ENCODE data around the gene CCDC33.

CCDC33 gene

DNA sequence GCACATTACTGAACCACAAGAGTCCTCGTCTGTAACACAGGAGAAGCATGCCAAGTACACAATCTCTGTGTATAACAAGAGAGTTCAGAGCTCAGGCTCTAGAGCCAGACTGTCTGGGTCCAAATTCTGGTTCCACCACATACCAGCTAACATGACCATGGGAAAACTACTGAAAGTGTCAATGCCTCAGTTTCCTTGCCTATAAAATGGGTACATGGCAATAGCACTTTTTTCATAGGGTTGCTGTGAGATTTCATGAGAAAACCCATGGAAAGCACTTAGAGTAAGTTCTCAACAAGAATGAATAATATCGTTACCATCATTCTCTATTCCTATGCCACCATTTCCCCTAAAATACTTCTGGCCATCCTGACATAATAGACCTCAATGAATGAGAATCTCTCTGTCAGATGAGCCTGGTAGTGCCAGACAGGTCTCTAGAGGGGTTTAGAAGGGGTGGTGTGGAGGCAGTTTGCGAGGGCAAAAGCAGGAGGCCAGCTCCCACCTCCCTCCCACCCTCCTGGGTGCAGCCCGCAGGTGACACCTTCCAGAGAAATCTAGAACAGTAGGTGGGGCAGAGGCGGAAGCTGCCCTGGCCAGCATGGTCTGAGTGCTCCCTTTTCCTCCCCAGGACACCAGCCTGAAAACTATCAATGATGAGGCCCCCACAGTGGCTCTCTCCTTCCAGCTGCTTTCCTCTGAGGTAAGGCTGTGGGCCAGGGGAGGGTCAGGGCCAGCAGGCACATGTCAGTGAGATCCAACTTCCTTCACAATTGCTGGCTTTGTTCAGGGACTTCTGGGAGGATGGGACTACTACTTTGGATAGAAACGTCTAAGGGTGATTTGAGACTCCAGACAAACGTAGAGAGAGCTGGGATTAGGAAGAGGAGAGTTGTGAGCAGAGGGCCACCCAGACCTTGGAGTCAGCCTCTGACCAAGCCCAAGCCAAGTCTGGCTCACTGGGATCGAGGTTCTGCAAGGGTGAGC lies 45.3 kb downstream of the CCDC33 start:
- in situ Hi-C loops (cut with MboI; ENCODE audit: low sequenced_read_pairs) = no loop called here

DNA sequence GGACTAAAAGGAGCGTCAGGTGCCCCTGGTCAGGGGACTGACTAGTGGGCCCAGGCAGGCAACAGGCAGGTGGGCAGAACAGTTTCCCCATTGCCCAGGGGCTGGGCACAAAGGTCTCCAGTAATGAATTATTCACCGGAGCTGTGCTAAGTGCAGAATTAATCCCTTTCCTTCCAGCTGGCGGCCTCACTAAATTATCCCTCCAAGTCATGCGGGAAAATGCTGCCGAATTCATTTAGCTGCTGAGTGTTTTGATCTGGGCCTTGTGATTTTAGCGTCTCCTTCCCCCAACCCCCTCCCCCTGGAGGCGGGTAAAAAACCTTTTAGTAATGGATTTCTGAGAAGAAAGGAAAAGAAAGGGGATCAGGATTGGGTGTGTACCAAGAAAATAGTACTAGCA lies 47.2 kb downstream of the CCDC33 start:
- in situ Hi-C loops (cut with MboI; ENCODE audit: low sequenced_read_pairs) = no loop called here

DNA sequence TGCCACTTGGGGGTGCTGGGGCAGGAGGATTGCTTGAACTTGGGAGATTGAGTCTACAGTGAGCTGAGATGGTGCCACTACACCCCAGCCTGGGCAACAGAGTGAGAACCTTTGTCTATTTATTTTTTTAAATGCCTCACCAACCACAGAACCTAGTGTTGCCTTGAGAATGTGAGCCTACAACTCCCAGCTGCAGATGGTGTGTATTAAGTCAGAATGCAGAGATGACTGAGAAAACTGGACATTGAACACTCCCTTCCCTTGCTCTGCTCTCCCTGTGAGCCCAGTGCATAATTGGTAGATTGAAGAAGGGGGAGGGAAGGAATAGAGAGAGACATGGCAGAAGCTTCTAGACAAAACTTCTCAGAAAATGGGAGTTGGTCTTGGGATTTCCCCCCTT lies 53.5 kb downstream of the CCDC33 start:
- in situ Hi-C loops (cut with MboI; ENCODE audit: low sequenced_read_pairs) = no loop called here

DNA sequence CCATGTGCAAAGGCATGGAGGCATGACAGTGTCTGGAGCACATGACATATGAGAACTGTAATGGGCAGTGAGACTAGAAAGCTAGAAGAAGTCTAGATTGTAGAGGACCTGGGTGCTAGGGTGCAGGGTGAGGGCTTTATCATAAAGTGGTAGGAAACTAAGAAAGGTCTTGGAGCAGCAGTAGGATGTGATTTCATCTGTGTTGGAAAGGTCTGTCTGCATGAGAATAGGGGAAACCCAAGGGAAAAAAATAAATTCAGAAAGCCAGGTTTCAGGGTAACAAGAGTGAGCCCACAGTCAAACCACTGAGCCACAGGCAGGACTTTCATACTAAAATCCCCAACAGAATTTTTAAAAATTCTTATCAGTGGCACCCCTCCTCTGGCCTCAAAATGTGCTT lies 54.5 kb downstream of the CCDC33 start:
- in situ Hi-C loops (cut with MboI; ENCODE audit: low sequenced_read_pairs) = no loop called here

DNA sequence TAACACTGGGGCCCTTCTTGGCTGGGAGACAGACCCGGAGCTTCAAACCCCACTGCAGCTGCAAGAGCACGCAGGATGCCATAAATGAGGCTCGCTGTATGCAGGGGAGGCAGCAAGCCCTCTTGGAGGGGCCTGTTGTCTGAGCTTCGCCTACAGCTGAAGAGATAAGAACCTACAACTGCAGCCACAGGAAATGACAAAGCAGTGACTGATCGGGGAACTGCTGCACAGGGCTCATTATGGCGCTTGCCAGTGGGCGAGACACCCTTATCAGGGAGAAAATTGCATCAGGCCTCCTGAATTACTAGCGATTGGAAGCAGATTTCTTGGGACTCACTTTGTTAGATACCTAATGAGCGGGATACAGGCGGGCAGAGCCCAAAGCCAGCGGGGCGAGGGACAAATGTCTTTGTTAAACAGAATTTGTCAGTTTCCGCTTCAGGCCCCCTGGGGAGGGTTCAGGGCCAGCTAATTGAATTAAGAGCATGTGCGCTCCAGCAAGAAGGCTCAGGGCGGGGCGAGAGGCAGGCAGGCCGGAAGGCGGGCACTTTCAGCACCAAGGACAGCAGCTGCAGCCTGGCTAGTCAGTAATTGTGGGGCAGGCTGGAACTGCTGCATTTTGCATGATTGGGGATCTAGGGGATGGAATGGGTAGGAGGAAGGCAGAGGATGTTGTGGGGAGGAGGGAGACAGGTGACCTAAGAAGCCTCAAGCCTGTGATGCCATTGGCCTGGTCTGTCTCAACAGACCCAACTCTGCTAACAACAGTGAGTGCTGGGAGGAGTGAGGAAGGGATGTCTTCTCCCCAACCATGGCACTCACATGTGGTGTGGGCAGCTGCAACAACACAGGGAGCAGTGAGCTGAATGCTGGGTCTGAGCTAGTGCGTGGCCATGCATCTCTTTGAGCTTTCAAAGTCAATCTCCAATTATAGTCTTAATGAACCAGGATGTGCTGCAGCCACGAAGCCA lies 55.3 kb downstream of the CCDC33 start:
- in situ Hi-C loops (cut with MboI; ENCODE audit: low sequenced_read_pairs) = no loop called here

DNA sequence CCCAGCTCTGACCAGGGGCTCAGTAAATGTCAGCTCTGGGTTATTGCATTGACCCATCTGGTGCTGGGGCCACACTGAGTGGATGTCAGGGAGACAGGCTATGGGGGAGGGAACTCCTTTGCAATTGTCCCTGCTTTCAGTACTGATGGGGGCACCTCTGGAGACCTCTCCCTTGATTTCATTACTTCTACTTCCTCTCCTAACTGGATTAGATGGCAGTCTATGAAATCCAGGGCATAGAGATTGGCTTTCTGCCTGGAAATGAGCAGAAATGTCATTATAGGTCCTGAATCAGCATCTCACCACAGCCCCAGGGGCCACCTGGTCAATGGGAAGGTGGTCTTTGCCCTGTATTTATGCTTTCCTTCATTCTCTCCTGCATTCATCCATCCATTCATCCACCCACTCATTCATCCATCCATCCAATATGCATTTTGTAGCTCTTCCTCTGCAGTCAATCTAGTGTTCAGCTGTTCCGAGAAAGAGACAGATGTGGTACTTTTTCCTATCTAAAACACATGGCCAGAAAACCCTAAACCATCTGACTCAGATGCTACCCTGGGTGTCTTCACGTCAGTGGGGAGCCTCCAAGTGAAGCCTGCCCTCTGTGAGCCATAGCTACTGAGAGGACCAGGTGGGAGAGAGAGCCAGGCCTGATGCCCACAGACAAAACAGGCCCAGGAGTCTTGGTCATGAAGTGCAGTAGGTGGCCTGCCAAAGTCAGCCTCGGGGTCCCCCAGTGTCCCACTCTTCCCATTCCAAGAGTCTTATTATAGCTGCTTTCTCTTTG lies 57.1 kb downstream of the CCDC33 start:
- in situ Hi-C loops (cut with MboI; ENCODE audit: low sequenced_read_pairs) = no loop called here

DNA sequence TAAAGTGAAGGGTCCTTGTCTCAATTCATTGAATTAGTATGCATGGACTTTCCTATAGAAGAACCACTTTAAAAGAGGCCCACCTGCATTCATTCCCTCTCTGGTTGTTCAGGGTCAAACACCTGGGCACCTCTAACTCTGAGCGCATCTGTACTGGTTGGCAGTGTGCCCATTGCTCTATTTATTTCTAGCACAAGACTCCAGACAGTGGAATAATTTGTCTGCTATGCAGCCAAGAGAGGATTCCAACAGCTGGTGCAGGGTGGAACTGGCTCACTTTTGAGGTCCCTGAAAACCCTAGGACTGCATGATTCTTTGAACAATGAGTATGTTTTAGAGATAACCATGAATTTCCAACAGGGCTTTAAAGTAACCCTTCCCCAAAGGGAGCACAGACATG lies 57.9 kb downstream of the CCDC33 start:
- in situ Hi-C loops (cut with MboI; ENCODE audit: low sequenced_read_pairs) = no loop called here

DNA sequence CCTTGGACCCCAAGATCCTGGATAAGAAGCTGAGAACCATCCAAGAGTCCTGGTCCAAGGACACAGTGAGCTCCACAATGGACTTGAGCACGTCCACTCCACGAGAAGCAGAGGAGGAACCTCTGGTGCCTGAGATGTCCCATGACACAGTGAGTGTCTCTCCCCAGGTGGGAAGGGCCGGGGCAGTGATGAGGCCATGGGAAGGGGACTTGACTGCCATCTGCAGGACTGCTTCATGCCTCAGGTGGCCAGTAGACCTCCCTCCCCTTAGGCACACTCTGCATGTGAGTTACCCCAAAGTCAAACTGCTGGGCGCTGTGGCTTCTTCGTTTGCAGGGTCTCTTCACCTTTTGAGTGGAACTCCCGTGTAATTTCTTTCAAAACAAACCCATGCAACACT lies 59.7 kb downstream of the CCDC33 start:
- in situ Hi-C loops (cut with MboI; ENCODE audit: low sequenced_read_pairs) = no loop called here

DNA sequence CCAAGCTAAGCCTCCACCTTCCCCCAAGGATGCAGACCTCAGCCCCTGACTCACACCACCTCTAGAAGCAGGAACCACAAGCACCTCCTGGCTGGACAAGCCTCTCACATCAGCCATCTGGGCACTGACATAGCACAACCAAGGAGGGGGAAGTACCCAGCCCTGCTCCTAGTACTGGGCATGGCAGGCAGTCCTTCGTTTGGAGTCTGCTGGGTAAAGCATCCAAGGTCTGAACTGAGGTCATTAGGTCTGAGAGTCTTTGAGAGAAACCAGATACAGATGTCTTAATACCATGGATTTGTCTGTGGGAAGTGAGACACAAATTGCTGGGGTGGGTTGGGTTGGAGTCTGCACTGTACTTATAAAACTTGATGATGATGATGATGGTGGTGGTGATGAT lies 61.8 kb downstream of the CCDC33 start:
- in situ Hi-C loops (cut with MboI; ENCODE audit: low sequenced_read_pairs) = no loop called here

DNA sequence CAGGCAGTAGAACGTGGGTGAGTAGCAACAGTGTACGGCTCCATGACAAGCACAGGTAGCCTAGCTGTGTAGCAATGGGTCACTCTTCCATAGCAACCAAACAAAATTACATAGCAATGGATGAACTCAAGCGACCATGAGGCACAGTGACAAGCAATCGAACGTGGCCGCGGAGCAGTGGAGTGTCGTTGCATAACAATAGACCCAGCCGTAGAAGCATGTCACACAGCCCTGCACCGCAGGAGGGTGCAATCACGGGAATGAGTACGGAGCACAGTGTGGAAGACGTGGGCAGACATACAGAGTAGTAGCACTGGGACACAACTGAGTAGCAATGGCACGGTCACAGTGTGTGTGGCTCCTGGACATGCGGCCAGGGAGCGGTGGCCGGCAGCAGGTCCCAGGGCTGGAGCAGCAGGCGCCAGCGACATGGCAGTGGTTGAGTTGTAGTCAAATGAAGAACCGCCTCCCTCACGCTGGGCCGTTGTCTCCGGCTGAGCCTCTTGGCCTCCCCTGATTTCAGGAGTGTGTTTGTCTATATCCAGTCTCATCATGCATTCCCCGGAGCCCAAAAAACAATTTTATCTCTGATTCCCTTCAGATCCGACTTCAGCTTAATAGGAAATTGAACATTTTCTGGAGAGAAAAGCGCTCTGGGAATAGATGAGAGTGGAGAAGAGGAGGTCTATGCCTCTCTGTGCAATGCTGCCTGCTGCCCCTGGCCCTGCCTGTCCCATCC lies 64.1 kb downstream of the CCDC33 start:
- in situ Hi-C loops (cut with MboI; ENCODE audit: low sequenced_read_pairs) = loop anchor here (10.0 kb wide), 1 partner anchor 175 kb away; no protein-coding TSS in a partner anchor

DNA sequence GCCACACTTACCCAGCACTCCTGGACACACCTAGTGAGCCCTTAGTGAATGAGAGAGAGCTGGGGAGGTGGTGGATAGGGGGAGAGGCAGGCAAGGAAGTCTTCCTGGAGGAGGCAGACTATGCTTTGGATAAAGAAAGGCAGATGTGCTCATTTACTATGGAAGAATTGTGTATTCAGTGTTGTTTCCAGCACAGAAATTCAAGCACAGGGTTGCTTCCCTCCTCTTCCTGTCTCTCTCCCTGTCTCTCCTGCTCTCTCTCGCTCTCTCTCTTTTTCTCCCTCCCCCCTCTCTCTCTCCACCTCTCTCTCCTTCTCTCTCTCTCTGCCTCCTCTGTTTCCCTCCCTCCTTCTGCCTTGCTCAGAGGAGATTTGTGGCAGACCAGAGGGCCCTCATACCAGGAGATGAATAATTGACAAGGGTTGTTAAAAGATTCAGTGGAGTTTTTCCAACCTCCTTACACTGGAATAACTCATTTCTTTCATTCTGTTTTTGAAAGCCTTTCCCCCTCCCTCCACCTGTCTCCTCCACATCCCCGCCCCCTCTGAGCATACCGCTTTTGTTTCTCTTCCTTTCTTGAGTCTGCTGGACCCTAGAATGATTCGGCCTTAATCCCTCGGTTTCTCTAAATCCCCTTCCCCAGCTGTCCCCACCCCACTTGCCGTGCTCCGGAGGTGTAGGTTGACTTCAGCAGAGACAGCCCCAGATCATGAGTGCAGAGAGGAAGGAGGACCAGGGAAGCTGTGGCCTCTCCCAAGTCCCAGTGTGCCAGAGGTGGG lies 65.6 kb downstream of the CCDC33 start:
- in situ Hi-C loops (cut with MboI; ENCODE audit: low sequenced_read_pairs) = loop anchor here (10.0 kb wide), 1 partner anchor 177 kb away; no protein-coding TSS in a partner anchor

DNA sequence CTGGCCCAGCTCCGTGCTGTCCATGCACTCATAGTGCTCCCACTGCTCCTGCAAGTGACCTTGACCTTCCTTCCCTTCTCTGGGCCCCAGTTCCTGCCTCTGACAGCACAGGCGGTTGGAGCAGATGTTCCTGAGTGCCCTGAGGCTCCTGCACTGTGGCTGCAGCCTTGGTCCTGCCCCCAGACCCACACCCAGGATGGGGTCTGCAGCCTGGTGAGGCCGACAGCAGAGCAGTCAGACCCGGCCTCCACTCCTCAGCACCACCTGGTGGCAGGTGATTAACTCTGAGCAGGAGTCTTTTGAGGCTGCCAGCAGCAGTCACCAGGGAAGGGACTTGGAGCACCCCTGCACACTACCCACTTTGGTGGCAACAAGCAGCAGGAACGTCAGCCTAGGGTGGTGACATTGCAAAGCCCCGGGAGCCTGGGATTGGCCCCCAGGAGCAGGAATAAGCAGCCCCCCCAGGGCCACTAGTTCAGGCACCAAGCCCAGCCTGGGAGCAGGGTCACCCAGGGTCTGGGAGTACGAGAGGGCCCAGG lies 66.8 kb downstream of the CCDC33 start:
- in situ Hi-C loops (cut with MboI; ENCODE audit: low sequenced_read_pairs) = loop anchor here (10.0 kb wide), 1 partner anchor 178 kb away; no protein-coding TSS in a partner anchor

DNA sequence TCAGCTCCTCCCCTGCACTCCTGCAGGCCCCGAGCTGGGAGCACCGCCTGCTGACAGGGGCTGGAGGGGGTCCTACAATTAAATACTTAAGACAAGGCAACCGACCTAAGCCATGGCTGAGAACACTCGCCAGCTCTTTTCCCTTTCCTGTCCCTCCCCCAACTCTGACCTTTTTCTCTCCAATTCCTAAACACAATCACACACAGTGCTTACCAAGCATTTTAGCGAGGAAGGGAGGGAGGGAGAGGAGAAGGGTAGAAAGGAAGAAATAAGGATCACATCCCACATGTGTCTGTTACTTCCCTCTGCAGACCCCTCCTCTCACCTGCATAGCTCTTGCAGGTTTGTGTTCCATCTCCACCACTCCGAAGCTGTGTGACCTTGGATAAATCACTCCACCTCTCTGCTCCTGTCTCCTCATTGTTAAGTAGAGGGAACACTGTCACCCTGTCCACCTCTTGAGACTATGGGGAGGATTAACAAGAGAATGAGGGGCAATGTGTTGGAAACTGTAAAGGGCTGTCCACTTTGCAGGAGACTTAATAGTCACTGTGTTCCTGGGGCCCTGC lies 67.7 kb downstream of the CCDC33 start:
- in situ Hi-C loops (cut with MboI; ENCODE audit: low sequenced_read_pairs) = loop anchor here (10.0 kb wide), 1 partner anchor 179 kb away; no protein-coding TSS in a partner anchor

DNA sequence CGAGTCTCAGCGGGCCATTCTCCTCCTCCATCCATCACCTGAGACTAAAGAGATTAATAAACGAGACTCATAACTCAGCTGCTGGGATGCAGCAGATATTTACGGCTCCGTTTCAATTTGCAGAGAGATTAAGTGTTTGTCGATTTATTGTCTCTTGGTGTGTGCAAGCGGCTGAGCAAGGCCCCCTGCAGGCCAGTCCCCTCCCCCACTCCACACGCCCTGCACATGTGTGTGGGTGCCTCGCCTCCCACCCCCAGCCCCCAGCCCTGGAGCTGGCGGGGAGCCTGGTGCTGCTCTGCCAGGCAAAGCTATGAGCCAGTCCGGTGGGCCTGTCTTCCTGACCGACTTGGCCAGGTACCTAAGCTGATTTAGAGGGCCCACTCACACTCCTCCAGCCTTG lies 68.3 kb downstream of the CCDC33 start:
- in situ Hi-C loops (cut with MboI; ENCODE audit: low sequenced_read_pairs) = loop anchor here (10.0 kb wide), 1 partner anchor 180 kb away; no protein-coding TSS in a partner anchor

DNA sequence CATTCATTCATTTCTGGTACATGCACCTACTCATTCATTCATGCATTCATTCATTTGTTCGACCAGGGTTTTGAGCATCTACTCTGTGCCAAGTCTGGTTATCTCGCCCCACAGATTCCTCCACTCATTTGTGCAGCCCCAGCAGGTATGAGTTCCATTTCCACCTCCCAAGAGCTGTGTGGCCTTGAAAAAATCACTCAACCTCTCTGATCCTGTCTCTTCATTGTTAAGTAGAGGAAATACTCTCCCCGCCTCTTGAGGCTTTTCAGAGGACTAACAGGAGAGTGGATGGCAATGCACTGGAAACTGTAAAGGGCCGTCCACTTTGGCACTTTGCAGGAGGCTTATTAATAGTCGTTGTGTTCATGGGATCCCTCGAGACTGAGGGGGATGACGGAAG lies 69.6 kb downstream of the CCDC33 start:
- in situ Hi-C loops (cut with MboI; ENCODE audit: low sequenced_read_pairs) = loop anchor here (10.0 kb wide), 1 partner anchor 181 kb away; no protein-coding TSS in a partner anchor

DNA sequence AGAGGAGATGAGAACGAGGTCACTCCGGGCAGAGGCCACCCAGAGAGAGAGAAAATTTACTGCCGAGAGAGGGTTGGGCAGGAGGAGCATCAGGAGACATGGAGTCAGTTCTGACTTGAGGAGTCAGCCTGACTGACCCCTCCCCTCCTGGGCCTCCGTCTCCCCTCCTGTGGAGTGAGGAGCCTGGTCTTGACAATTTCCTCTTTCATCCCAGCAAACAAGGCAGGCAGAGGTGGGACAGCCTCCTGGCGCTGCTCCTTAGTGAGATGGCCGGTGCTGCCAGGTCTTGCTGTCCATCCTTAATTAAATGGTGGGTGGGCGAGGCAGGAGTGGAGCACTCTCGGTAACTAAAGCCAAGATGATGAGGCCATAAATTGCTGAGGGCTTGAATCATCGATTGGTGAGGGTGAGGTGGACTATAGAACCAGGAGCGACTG lies 70.7 kb downstream of the CCDC33 start:
- in situ Hi-C loops (cut with MboI; ENCODE audit: low sequenced_read_pairs) = loop anchor here (10.0 kb wide), 1 partner anchor 182 kb away; no protein-coding TSS in a partner anchor

DNA sequence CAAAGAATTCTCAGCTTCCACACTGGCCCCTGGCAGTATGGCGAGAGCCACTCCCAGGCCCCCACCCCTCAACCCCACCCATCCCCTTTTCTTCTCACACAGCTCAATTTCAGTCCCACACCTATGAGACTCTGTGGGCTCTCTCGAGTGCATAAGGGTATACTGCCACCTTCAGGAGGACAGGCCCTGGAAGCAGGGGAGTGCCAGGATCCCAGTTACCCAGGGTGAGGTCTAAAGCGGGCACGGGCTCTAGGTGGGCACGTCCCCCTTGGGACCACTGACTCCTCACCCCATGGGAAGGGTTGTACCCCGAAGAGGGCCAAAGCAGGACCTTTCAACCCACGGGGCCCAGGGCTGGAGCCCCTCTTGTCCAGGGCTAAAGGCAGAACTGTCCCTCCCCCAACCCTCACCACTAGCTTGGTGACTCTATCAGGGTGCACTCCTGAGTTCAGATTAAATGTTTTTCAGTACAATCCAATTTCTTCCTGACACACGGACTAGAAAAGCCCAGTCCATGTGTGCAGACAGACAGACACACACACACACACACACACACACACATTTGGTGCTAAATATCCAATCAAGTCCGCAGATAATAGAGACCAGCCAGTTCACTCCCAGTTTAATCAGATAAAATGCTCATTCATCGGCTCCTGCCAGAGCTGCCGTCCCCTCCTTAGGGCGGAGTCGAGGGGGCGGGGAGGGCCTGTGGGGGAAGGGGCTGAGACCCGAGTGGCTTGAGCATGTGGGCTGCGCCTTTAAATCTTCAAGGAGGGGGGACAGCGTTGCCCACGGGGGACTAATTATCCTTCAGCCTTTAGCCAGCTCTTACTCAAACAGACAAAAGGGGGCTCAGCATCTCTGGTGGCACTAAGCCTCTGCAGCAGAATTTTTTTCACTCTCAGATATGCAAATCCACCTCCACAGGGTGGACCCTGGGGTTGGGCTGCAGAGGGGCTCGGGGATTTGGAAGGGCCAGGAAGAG lies 72.0 kb downstream of the CCDC33 start:
- in situ Hi-C loops (cut with MboI; ENCODE audit: low sequenced_read_pairs) = loop anchor here (10.0 kb wide), 1 partner anchor 183 kb away; no protein-coding TSS in a partner anchor
